Left ventricle myocardium inferior (tissue), 1 donor: ENCODE data around the gene NPR2. TPM values are rescaled to one million over a fixed set of nuclear protein-coding genes. Genes with fewer than 3 reads are reported as not detected.

Experiments
- DNase-seq: peaks from one replicate; pipeline ENCODE4 v3.0.0-alpha.2; 2020
- H3K27ac ChIP-seq: fragments of 200-600 bp; replicated peaks from 2 replicates; pipeline ENCODE4 v1.8.0; 2021
- H3K27me3 ChIP-seq: fragments of 200-600 bp; 2 replicates; pipeline ENCODE4 v1.8.0; 2021; ENCODE audit warnings: low read depth
- H3K36me3 ChIP-seq: fragments of 200-600 bp; 2 replicates; pipeline ENCODE4 v1.8.0; 2021
- H3K4me1 ChIP-seq: fragments of 200-600 bp; 2 replicates; pipeline ENCODE4 v1.8.0; 2021
- H3K4me3 ChIP-seq: fragments of 200-600 bp; 2 replicates; pipeline ENCODE4 v1.8.0; 2021; ENCODE audit warnings: mild to moderate bottlenecking, moderate library complexity
- H3K9me3 ChIP-seq: fragments of 200-600 bp; replicated peaks from 2 replicates; pipeline ENCODE4 v1.8.0; 2021
- intact Hi-C: fragments of 100-400 bp; cut with micrococcal nuclease; formaldehyde crosslinking; loops from one replicate; pipeline ENCODE4 v1.11.0; 2022
- total RNA-seq: library from RNA; stranded (reverse); fragmentation: NEBNext Ultra II Directional; extraction: Animal tissue kit (Norgen Biotek cat#: 25700); gene quantifications from one replicate; pipeline ENCODE4 v1.2.1, GENCODE V29; 2021
- TF ChIP-seq, protein P1 (sequence below): fragments of 200-600 bp; IDR thresholded peaks from 2 replicates; pipeline ENCODE4 v1.8.0; 2021; ENCODE audit warnings: antibody characterized with exemption, mild to moderate bottlenecking, borderline replicate concordance
- donor health status: DM: no; HTN: yes; CAD: no; lungs with severe emphysema.

NPR2 gene
- total RNA-seq, 1 donor from 2014 or later: 24.2 TPM

DNA sequence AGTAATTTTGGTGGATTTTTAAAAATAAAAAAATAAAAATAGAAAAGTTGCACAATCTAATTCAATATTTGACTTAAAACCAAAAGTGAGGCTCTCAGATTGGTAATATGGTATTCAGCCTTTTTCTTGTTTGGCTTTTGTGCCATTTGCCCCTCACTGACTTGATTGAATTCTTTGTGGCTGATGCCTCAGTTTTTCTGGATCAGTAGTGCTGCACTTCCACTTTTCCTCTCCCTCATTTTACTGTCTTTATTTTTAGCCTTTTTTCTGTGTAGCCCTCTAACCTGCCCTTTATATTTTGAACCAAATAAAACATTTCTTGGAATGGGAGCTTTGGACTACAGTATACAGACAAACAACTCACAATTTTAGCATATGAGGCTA lies 33.5 kb upstream of the NPR2 start:
- no peak for DNase-seq
- intact Hi-C loops: no loop called here
- TF ChIP-seq, protein P1, sequence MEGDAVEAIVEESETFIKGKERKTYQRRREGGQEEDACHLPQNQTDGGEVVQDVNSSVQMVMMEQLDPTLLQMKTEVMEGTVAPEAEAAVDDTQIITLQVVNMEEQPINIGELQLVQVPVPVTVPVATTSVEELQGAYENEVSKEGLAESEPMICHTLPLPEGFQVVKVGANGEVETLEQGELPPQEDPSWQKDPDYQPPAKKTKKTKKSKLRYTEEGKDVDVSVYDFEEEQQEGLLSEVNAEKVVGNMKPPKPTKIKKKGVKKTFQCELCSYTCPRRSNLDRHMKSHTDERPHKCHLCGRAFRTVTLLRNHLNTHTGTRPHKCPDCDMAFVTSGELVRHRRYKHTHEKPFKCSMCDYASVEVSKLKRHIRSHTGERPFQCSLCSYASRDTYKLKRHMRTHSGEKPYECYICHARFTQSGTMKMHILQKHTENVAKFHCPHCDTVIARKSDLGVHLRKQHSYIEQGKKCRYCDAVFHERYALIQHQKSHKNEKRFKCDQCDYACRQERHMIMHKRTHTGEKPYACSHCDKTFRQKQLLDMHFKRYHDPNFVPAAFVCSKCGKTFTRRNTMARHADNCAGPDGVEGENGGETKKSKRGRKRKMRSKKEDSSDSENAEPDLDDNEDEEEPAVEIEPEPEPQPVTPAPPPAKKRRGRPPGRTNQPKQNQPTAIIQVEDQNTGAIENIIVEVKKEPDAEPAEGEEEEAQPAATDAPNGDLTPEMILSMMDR: no peak
- Histone ChIP-seq H3K4me1 (peaks cover 30% of the 10 kb centered on the region), H3K27me3 (no peaks in the 10 kb centered on the region), H3K36me3 (peaks cover 23% of the 10 kb centered on the region), H3K27ac (peak overlapping the region; percentile 88), H3K4me3 (peak overlapping the region; percentile 74), H3K9me3 (no peaks in the 10 kb centered on the region)

DNA sequence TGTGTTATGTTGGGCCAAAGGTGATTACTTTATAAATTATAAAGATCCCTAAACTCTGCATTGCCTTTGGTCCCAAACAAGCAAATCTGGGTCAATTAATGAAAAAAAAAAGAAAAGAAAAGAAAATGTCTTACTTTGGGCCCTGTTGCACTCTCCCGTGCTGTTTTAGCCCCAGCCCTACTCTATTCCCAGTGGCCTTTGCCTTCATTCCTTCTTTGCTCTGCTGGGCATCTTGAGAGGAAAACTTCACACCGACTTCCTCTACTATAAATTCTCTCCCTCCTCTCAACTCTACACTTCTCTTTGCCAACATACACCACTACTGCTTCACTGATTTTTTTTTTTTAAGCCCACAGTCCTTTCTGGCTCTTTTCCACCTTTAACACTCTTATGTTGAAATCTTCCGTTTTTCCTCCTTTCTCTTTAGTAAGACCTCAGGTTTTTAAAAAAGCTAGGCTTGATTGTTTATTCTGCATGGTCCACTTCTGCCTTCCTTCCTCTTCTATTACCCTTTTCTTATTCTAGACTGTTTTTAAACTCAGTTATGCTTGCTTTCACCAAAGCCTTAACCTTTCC lies 32.8 kb upstream of the NPR2 start:
- Histone ChIP-seq H3K27me3 (no peaks in the 10 kb centered on the region), H3K27ac (peak overlapping the region; percentile 88), H3K9me3 (no peaks in the 10 kb centered on the region), H3K36me3 (peaks cover 16% of the 10 kb centered on the region), H3K4me1 (peaks cover 30% of the 10 kb centered on the region), H3K4me3 (no peak overlapping the region)
- TF ChIP-seq, protein P1: no peak
- intact Hi-C loops: no loop called here
- no peak for DNase-seq

GRCh38 chr9:35759795-35760194 lies 31.6 kb upstream of the NPR2 start:
- Histone ChIP-seq H3K27me3 (no peaks in the 10 kb centered on the region), H3K36me3 (peaks cover 3% of the 10 kb centered on the region), H3K9me3 (no peaks in the 10 kb centered on the region), H3K4me3 (no peak overlapping the region), H3K27ac (no peak overlapping the region), H3K4me1 (peaks cover 30% of the 10 kb centered on the region)
- intact Hi-C loops: no loop called here
- TF ChIP-seq, protein P1: no peak
- no peak for DNase-seq

DNA sequence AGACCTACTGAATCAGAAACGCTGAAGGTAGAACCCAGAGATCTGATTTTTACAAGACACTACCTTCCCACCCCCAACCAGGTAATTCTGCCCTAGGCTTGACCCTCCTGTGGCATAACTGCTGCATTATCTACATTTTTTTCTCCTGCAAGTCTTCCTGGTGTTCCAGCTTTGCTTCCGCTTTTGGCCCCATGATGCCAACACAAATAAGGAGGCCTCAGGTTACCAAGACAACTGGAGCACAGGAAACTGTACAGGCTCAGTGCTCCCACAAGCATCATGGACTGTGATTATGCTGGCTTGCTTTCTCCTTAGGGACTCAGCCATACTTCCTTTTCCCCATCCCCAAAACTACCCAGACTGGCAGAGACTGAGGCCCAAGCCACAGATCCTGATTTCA lies 30.7 kb upstream of the NPR2 start:
- H3K9me3 ChIP-seq: no peaks in the 10 kb centered on the region
- TF ChIP-seq, protein P1: no peak
- no peak overlapping the region for H3K4me3 ChIP-seq
- H3K27ac ChIP-seq: peak overlapping the region; percentile 5
- no peak for DNase-seq
- H3K36me3 ChIP-seq: no peaks in the 10 kb centered on the region
- intact Hi-C loops: no loop called here
- H3K27me3 ChIP-seq: no peaks in the 10 kb centered on the region
- peaks cover 30% of the 10 kb centered on the region for H3K4me1 ChIP-seq

DNA sequence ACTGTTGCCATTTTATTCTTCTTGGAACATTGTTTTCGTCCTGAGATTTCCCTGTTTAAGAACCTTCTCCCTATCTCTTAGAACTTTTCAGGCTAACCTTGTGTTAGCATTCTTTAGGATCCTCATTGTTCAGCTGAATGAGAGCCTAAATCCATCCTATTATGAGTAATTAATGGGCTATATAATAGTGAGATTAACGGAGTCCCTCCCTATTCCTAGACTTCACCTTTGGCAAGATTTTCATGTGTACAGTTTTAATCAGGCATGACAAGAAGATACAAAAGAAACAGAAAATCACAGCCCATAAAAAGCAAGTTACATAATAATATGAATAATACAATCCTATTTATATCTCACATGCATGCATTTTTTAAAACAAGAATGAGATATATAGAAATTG lies 28.2 kb upstream of the NPR2 start:
- DNase-seq: no peak
- H3K4me3 ChIP-seq: no peak overlapping the region
- H3K36me3 ChIP-seq: no peaks in the 10 kb centered on the region
- H3K27ac ChIP-seq: no peak overlapping the region
- peaks cover 8% of the 10 kb centered on the region for H3K4me1 ChIP-seq
- intact Hi-C loops: no loop called here
- no peaks in the 10 kb centered on the region for H3K27me3 ChIP-seq
- TF ChIP-seq, protein P1: no peak
- no peaks in the 10 kb centered on the region for H3K9me3 ChIP-seq

GRCh38 chr9:35763803-35764202 lies 27.6 kb upstream of the NPR2 start:
- Histone ChIP-seq H3K4me3 (no peak overlapping the region), H3K27ac (no peak overlapping the region), H3K27me3 (no peaks in the 10 kb centered on the region), H3K4me1 (peaks cover 2% of the 10 kb centered on the region), H3K36me3 (no peaks in the 10 kb centered on the region), H3K9me3 (no peaks in the 10 kb centered on the region)
- TF ChIP-seq, protein P1: no peak
- intact Hi-C loops: no loop called here
- no peak for DNase-seq
